NCI-H187 (cell line): ENCODE results near the gene ASAH2.
"Not testable (repeated sequence)": the region's sequence is repeated elsewhere in the genome, so short reads cannot be mapped to it uniquely, and the experiment has no call there.

ENCODE experiments used
- DNase-seq, 2 experiments: peaks; one replicate each; lab custom pipeline; 2025; lab: John Stamatoyannopoulos, UW

Gene ASAH2

GRCh38 chr10:50251394-50251793, at the start of gene ASAH2:
Gene ASAH2 (minus strand): TSS chr10:50251516. CDS start chr10:50248610, 2,906 bp downstream.
- DNase-seq, result no peak

DNA sequence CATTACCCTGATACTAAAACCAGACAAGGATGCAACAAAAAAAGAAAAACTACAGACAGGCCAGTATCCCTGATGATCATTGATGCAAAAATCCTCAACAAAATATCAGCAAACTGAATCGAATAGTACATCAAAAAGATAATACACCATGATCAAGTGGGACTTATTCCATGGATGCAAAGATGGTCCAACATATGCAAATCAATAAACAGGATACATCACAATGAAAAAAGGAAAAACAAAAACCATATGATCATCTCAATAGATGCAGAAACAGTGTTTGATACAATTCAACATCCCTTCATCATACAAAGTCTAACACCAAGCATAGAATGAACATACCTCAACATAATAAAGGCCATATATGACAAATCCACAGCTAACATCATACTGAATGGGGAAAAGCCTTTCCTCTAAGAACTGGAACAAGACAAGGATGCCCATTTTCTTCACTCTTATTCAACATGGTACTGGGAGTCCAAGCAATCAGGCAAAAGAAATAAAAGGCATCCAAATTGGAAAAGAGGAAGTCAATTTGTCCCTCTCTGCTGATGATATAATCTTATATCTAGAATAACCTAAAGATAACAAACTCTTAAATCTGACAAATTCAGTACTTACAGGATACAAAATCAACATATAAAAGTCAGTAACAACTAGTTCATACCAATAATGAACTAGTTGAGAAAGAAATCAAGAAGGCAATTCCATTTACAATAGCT, 48.8 kb upstream of the ASAH2 start:
- no peak for DNase-seq

DNA sequence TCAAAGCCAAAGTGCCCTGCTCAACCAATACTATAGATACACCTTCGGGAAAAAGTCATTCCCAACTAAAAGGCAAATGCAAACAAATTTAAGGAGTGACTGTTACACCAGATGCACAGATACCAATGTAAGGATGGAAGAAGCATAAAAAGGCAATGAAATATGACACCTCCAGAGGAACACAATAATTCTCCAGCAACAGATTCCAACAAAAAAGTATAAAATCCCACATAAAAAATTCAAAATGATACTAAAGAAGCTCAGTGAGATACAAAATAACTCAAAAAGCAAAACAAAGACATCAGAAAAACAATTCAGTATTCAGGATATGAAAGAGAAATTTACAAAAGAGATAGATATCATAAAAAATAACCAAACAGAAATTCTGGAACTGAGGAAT, 44.1 kb upstream of the ASAH2 start:
- DNase-seq, result no peak

DNA sequence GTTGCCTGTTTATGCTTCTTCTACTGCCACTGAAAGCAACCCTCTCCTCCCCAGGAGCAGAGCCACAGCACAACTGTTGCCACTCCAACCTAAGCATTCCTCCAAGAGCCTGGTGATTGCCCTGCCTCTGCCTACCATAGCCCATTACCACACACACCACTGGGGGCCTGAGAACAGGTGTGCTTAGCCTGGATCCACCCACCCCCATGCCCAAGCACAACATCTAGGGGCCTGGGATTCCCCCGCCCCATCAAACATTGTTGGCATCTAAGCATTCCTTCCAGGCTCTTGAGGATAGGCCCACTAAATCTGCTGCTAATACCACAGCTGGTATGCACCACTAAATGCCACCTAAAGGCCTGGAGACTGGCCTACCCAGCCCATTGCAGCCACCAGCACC, 43.3 kb upstream of the ASAH2 start:
- DNase-seq, result no peak

DNA sequence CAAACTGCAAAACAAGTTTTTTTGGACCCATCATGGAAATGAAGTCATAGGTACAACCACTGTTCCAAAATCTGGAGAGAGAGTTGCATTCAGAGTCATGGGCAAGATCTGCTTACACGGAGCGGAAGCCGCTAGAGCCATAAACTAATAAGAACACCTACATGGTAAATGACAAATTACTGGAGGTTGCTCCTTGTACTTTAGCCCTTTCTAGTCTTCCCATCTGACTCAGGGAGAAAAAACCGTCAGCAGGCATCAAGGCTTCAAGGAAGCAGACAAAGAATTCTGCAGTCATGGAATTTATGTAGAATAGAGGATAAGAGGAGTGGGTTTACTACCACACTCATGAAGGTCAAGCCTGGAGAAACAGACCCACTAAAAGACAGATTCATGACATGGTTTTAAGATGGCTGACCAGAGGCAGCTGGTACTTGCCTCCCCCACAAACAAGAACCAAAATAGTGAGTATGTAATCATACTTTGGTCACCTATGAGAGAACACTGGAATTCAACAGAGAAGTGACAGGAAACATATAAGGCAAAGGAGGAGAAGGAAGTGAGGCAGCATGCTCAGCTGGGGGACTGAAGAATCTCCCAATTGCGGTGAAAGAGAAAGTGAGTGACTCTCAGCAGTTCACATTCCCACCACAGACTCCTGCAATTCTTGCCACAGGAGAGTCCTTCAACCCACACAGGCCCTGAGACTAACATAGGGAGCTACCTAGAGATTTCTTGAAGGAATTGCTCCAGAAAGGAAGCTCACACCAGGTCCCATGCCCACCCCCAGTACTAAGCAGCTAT, 42.4 kb upstream of the ASAH2 start:
- no peak for DNase-seq

GRCh38 chr10:50291261-50291850, 40.0 kb upstream of the ASAH2 start:
- DNase-seq, result no peak

DNA sequence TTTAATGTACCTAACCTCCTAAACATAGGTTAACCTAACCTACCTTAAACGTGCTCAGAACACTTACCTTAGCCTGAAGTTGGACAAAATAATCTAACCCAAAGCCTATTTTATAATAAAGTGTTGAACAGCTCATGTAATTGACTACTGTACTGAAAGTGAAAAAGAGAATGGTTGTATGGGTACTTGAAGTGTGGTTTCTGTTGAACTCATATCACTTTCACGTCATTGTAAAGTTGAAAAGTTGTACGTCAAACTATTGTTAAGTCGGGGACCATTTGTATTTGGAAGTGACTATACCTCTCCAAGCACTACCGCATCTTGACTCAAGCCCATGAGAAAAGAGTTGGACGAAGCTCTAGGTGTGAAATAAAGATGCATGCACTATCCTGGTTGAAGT, 37.9 kb upstream of the ASAH2 start:
- no peak for DNase-seq

GRCh38 chr10:50286996-50287803, 35.9 kb upstream of the ASAH2 start:
- no peak for DNase-seq

GRCh38 chr10:50286517-50286916, 35.2 kb upstream of the ASAH2 start:
- DNase-seq, result no peak

GRCh38 chr10:50281967-50282522, 30.7 kb upstream of the ASAH2 start:
- DNase-seq, result no peak

DNA sequence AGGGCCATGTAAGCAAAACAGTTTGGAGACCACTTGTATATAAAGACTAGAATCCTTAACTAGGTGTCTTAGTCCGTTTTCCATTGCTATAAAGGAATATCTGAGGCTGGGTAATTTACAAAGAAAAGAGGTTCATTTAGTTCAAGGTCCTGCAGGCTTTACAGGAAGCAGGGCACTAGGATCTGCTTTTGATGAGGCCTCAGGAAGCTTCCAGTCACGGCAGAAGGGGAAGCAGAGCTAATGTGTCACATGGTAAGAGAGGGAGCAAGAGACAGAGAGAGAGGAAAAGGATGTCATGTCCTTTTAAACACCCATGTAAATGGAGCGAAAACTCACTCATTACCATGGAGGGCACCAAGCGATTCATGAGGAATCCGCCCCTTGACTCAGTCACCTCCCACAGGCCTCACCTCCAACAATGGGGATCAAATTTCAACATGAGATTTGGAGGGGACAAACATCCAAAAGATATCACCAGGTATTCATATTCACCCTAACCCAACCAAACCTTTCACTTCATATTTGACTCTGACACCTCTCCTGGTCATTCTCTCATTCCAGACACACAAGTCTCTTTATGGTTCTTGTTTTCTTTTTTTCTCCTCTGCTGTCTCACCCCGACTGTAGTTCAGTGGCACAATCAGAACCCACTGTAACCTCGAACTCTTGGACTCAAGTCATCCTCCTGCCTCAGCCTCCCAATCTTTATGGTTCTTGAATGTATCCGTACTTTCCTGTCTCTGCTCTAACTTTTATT, 30.1 kb upstream of the ASAH2 start:
- DNase-seq, result no peak

- DNase-seq, result no peak
These were observed 28.9 kb upstream of the ASAH2 start for GRCh38 chr10:50280049-50280841.

DNA sequence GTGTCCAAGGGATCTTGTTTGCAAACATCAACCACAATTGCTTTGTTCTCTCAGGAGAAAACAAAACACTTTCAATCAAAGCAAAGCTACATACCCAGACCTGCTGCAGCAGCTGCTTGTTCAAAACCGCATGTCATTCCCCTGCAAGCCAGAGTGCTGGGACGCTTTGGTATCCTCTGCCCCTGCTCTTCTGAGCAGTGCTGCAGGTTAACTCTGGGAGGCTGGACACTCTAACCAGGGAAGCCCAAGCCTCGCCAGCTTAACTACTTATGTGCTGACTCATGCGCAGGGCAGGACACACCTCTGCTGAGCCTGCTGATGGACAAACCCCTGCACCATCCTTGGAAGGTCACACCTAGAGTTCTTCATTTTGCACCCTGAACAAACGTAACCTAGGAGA, 28.2 kb upstream of the ASAH2 start:
- DNase-seq, result no peak

DNA sequence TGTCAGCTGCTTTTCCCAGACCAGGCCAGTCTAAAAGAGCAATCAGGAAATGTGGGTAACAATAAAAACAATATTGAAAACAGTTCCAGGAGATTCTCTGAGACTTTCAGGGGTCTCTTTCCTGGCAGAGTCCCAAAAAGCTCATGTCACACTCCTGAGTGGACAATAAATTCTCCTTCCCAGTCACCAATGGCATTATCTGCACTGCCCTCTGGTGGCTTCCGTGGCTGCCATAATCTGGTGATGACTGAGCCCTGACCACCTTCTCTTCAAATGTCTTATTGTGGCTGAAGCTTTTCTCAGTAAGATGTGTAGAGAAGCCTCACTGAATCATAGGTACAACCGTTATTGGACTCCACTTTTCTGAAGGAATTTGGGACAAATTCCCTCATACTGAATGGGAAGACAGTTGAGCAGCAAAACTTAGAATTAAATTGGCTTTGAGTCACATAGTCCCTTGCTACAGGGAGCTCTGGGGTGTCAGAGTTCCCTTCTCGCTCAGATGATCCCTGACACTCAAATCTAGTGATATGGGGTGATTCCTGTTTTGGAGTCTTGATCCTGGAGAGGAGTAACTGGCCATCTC, 24.4 kb upstream of the ASAH2 start:
- no peak for DNase-seq

GRCh38 chr10:50272531-50272930, 21.2 kb upstream of the ASAH2 start:
- no peak for DNase-seq

DNA sequence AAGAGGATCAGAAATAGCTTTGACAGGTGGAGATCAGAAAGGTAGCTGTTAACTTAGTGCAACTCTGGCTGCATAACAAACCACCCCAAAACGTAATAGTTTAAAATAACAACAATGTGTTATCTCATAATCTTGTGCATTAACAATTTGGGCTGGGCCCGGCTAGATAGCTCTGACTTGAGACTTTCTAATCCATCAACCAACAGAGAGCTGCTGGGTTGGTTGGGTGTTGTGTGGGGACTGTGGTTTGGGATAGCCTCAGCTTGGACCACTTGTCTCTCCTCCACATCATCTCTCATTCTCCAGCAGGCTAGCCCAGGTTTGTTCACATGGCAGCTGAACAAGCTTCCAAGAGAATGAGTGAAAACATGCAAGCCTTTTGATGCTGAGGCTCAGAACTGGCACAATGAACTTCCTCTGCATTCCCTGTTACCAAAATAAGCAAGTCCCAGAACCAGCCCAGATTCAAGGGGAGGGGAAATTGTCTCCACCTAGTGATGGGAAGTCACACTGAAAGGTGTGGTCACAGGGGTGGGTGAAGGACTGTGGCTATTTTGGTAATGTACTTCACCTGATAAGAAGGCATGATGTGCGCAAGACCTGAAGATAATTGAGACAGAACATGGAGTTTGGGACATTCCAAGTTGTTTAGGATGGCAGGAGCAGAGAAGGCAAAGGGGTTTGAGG, 20.4 kb upstream of the ASAH2 start:
- DNase-seq, result no peak

DNA sequence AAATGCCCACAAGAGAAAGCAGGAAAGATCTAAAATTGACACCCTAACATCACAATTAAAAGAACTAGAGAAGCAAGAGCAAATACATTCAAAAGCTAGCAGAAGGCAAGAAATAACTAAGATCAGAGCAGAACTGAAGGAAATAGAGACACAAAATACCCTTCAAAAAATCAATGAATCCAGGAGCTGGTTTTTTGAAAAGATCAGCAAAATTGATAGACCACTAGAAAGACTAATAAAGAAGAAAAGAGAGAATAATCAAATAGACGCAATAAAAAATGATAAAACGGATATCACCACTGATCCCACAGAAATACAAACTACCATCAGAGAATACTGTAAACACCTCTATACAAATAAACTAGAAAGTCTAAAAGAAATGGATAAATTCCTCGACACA, 16.6 kb upstream of the ASAH2 start:
- DNase-seq, result not testable (repeated sequence)

- DNase-seq, result not testable (repeated sequence)
These were observed 11.3 kb upstream of the ASAH2 start for GRCh38 chr10:50262625-50263024.

GRCh38 chr10:50260791-50261281, 9.5 kb upstream of the ASAH2 start:
- no peak for DNase-seq
